H9 (cell line): ENCODE data around the gene ADTRP. TPM values are rescaled to one million over a fixed set of nuclear protein-coding genes. Genes with fewer than 3 reads are reported as not detected.

ENCODE experiments used
- DNase-seq: peaks from one replicate; pipeline ENCODE4 v3.0.0-alpha.2; 2017
- H2AFZ ChIP-seq: one replicate; pipeline ENCODE4 v1.6.1; 2013; ENCODE audit warnings: mild to moderate bottlenecking, low read length, control low read depth, moderate library complexity
- H2AK5ac ChIP-seq: 2 replicates; pipeline ENCODE4 v1.6.1; 2013; ENCODE audit warnings: low read length, control low read depth, mixed read lengths; ENCODE audit not compliant: insufficient read length
- H2BK120ac ChIP-seq: one replicate; pipeline ENCODE4 v1.6.1; 2013; ENCODE audit warnings: low read depth, mild to moderate bottlenecking, low read length, control low read depth, inconsistent platforms; ENCODE audit not compliant: poor library complexity, severe bottlenecking
- H2BK12ac ChIP-seq: 2 replicates; pipeline ENCODE4 v1.6.1; 2013; ENCODE audit warnings: low read length, control low read depth, mixed read lengths, low read depth; ENCODE audit not compliant: insufficient read length
- H2BK15ac ChIP-seq: 2 replicates; pipeline ENCODE4 v1.6.1; 2013; ENCODE audit warnings: low read depth, low read length, control low read depth
- H2BK20ac ChIP-seq: one replicate; pipeline ENCODE4 v1.6.1; 2013; ENCODE audit warnings: low read depth, mild to moderate bottlenecking, low read length, control low read depth, inconsistent platforms; ENCODE audit not compliant: poor library complexity, severe bottlenecking
- H2BK5ac ChIP-seq: 2 replicates; pipeline ENCODE4 v1.6.1; 2013; ENCODE audit warnings: low read length, control low read depth, mixed read lengths; ENCODE audit not compliant: insufficient read length
- H3K14ac ChIP-seq: 2 replicates; pipeline ENCODE4 v1.6.1; 2013; ENCODE audit warnings: low read length, control low read depth; ENCODE audit not compliant: insufficient read depth
- H3K18ac ChIP-seq: 2 replicates; pipeline ENCODE4 v1.6.1; 2013; ENCODE audit warnings: low read depth, mild to moderate bottlenecking, mixed read lengths, low read length, control low read depth; ENCODE audit not compliant: insufficient read length
- H3K23ac ChIP-seq: 2 replicates; pipeline ENCODE4 v1.6.1; 2013; ENCODE audit warnings: low read length, control low read depth, mixed read lengths, low read depth; ENCODE audit not compliant: insufficient read length
- H3K23me2 ChIP-seq: 2 replicates; pipeline ENCODE4 v1.6.1; 2013; ENCODE audit warnings: low read depth, mild to moderate bottlenecking, mixed read lengths, low read length, control low read depth; ENCODE audit not compliant: insufficient read length, poor library complexity, severe bottlenecking
- H3K27ac ChIP-seq: 2 replicates; pipeline ENCODE4 v1.5.1; 2013; ENCODE audit warnings: low read length, control low read depth, mixed read lengths, low read depth; ENCODE audit not compliant: insufficient read length
- H3K27me3 ChIP-seq: 2 replicates; pipeline ENCODE4 v1.6.1; 2013; ENCODE audit warnings: low read length, control low read depth, inconsistent platforms; ENCODE audit not compliant: insufficient read depth
- H3K4ac ChIP-seq: 2 replicates; pipeline ENCODE4 v1.6.1; 2013; ENCODE audit warnings: low read depth, mild to moderate bottlenecking, control low read depth, inconsistent platforms, low read length, moderate library complexity
- H3K4me1 ChIP-seq: 2 replicates; pipeline ENCODE4 v1.6.1; 2013; ENCODE audit warnings: low read length, control low read depth, inconsistent platforms; ENCODE audit not compliant: insufficient read depth
- H3K4me2 ChIP-seq: 2 replicates; pipeline ENCODE4 v1.6.1; 2013; ENCODE audit warnings: low read length, control low read depth, mixed read lengths; ENCODE audit not compliant: insufficient read length, insufficient read depth
- H3K56ac ChIP-seq: 2 replicates; pipeline ENCODE4 v1.6.1; 2013; ENCODE audit warnings: low read depth, mild to moderate bottlenecking, mixed read lengths, low read length, control low read depth; ENCODE audit not compliant: insufficient read length
- H3K79me1 ChIP-seq: 2 replicates; pipeline ENCODE4 v1.6.1; 2013; ENCODE audit warnings: low read depth, mild to moderate bottlenecking, moderate library complexity, low read length, control low read depth, inconsistent platforms; ENCODE audit not compliant: insufficient read depth, poor library complexity, severe bottlenecking
- H3K79me2 ChIP-seq: 2 replicates; pipeline ENCODE4 v1.6.1; 2013; ENCODE audit warnings: low read length, control low read depth, inconsistent platforms; ENCODE audit not compliant: insufficient read depth
- H3K9ac ChIP-seq: 2 replicates; pipeline ENCODE4 v1.6.1; 2013; ENCODE audit warnings: low read length, control low read depth, mixed read lengths; ENCODE audit not compliant: insufficient read length; ENCODE audit errors: extremely low read depth
- H3K9me3 ChIP-seq: one replicate; pipeline ENCODE4 v1.6.1; 2013; ENCODE audit warnings: low read depth, low read length, inconsistent platforms; ENCODE audit not compliant: control insufficient read depth
- H3T11ph ChIP-seq: one replicate; pipeline ENCODE4 v1.6.1; 2013; ENCODE audit warnings: mild to moderate bottlenecking, low read length, control low read depth, inconsistent platforms
- H4K20me1 ChIP-seq: one replicate; pipeline ENCODE4 v1.6.1; 2013; ENCODE audit not compliant: control insufficient read depth, insufficient read length, insufficient read depth
- H4K5ac ChIP-seq: 2 replicates; pipeline ENCODE4 v1.6.1; 2013; ENCODE audit warnings: low read depth, mild to moderate bottlenecking, mixed read lengths, low read length, control low read depth; ENCODE audit not compliant: insufficient read length
- H4K8ac ChIP-seq: replicated peaks from 2 replicates; pipeline ENCODE4 v1.6.1; 2013; ENCODE audit warnings: low read length, control low read depth, mixed read lengths, low read depth; ENCODE audit not compliant: insufficient read length
- H4K91ac ChIP-seq: 2 replicates; pipeline ENCODE4 v1.6.1; 2013; ENCODE audit warnings: low read depth, mild to moderate bottlenecking, moderate library complexity, mixed read lengths, low read length, control low read depth; ENCODE audit not compliant: insufficient read length
- H3K27ac Mint-ChIP-seq, 3 experiments: 2 replicates in 2 of 3; 3 replicates in 1 of 3; pipeline ENCODE4 v1.8.0; 2020 to 2021; ENCODE audit warnings: mixed read lengths in 3 of 3, mild to moderate bottlenecking in 1 of 3, moderate library complexity in 1 of 3
- H3K27me3 Mint-ChIP-seq: 2 replicates; pipeline ENCODE4 v1.8.0; 2021; ENCODE audit warnings: low read depth, mild to moderate bottlenecking, moderate library complexity, mixed read lengths
- H3K36me3 Mint-ChIP-seq, 3 experiments: 2 replicates in 2 of 3; 3 replicates in 1 of 3; pipeline ENCODE4 v1.8.0; 2020 to 2021; ENCODE audit warnings: low read depth in 3 of 3, mixed read lengths in 3 of 3; ENCODE audit not compliant: insufficient read depth in 1 of 3
- H3K4me1 Mint-ChIP-seq, 2 experiments: 2 replicates each; pipeline ENCODE4 v1.8.0; 2020; ENCODE audit warnings: mixed read lengths in 2 of 2
- H3K4me3 Mint-ChIP-seq, 2 experiments: 2 replicates in 1 of 2; 3 replicates in 1 of 2; pipeline ENCODE4 v1.8.0; 2020 to 2021; ENCODE audit warnings: mild to moderate bottlenecking in 2 of 2, mixed read lengths in 2 of 2, moderate library complexity in 1 of 2
- H3K9me3 Mint-ChIP-seq, 2 experiments: 2 replicates in 1 of 2; 3 replicates in 1 of 2; pipeline ENCODE4 v1.8.0; 2020; ENCODE audit warnings: mild to moderate bottlenecking in 2 of 2, mixed read lengths in 2 of 2, moderate library complexity in 1 of 2
- CTCF ChIP-seq: fragments of 200-600 bp; sonication (generic); conservative IDR thresholded peaks from 3 replicates; pipeline ENCODE4 v1.8.0; 2021; ENCODE audit warnings: antibody characterized with exemption, mild to moderate bottlenecking
- WGBS: extraction: QIAGEN DNeasy Blood & Tissue Kit; methylation state at CpG from one replicate; pipeline ENCODE4 v1.1.7; 2013; ENCODE audit warnings: missing lambda C conversion rate, low lambda C conversion rate, mixed read lengths; ENCODE audit not compliant: insufficient read length; ENCODE audit errors: extremely low coverage; 5-methylcytosine and 5-hydroxymethylcytosine counted together
- total RNA-seq: library from RNA; stranded (reverse); gene quantifications from 2 replicates; pipeline ENCODE4 v1.2.1, GENCODE V29; 2021

The ADTRP gene
- total RNA-seq, 1 experiment from 2014 or later, result not detected

- Histone ChIP-seq H3K18ac (no peak overlapping the region), H4K5ac (no peak overlapping the region), H3K23me2 (no peaks in the 10 kb centered on the region), H3K56ac (no peak overlapping the region), H3K14ac (no peak overlapping the region), H3T11ph (no peak overlapping the region), H3K79me1 (no peaks in the 10 kb centered on the region), H2AFZ (no peak overlapping the region), H3K4me1 (peaks cover 12% of the 10 kb centered on the region), H4K91ac (no peak overlapping the region), H2AK5ac (no peak overlapping the region), H3K9me3 (no peaks in the 10 kb centered on the region), H3K9ac (no peak overlapping the region), H4K20me1 (no peaks in the 10 kb centered on the region), H2BK5ac (no peak overlapping the region), H3K23ac (no peak overlapping the region), H3K4ac (no peak overlapping the region), H2BK20ac (no peak overlapping the region), H4K8ac (no peak overlapping the region), H3K79me2 (no peaks in the 10 kb centered on the region), H3K27me3 (no peaks in the 10 kb centered on the region), H2BK12ac (no peak overlapping the region), H3K27ac (no peak overlapping the region), H2BK15ac (no peak overlapping the region), H2BK120ac (no peak overlapping the region), H3K4me2 (no peak overlapping the region)
- no peak for DNase-seq
- Mint-ChIP-seq H3K36me3 (0 out of 7 replicates have a peak, but pooled peaks cover 0 to 2% (median 0%) of the 10 kb centered on the region in 3 experiments), H3K27me3 (no peaks in the 10 kb centered on the region), H3K27ac (no peak overlapping the region; a peak in 1 of 7 replicates), H3K4me1 (peaks cover 41 to 52% of the 10 kb centered on the region in 2 experiments), H3K9me3 (no peaks in the 10 kb centered on the region; a peak in 1 of 5 replicates), H3K4me3 (no peak overlapping the region)
- TF ChIP-seq CTCF, result no peak
- no CpG with 5 or more reads among the region's 4 CpGs for WGBS
Observed at GRCh38 chr6:11762794-11763459, 15.7 kb downstream of the ADTRP start.
